ENCODE measurements around the gene HOXC9.

Gene HOXC9

GRCh38 chr12:54000116-54001114 lies at the start of gene HOXC9:
Gene HOXC9, plus strand, starts transcription at chr12:54000161. Its CDS starts 28 bp downstream, at chr12:54000189.
- DNase-seq (ENCODE audit: low read depth), result no peak

GRCh38 chr12:53950437-53950773 lies 49.6 kb upstream of the HOXC9 start:
- no peak for DNase-seq (ENCODE audit: low read depth)

- no peak for DNase-seq (ENCODE audit: low read depth)
These were observed 49.0 kb upstream of the HOXC9 start for GRCh38 chr12:53950789-53951576.

GRCh38 chr12:53951577-53952334 lies 48.2 kb upstream of the HOXC9 start:
- no peak for DNase-seq (ENCODE audit: low read depth)

- DNase-seq (ENCODE audit: low read depth), result no peak
These were observed 47.6 kb upstream of the HOXC9 start for GRCh38 chr12:53952335-53952694.

- DNase-seq (ENCODE audit: low read depth), result no peak
These were observed 46.9 kb upstream of the HOXC9 start for GRCh38 chr12:53952871-53953734.

GRCh38 chr12:53953831-53954693 lies 45.9 kb upstream of the HOXC9 start:
- DNase-seq (ENCODE audit: low read depth), result no peak

- DNase-seq (ENCODE audit: low read depth), result no peak
These were observed 45.3 kb upstream of the HOXC9 start, which contains the start of gene HOXC12 for GRCh38 chr12:53954694-53955035. Gene HOXC12, plus strand, starts transcription at chr12:53954903. Its CDS starts 27 bp downstream, at chr12:53954930.

- DNase-seq (ENCODE audit: low read depth), result no peak
These were observed 44.8 kb upstream of the HOXC9 start for GRCh38 chr12:53955036-53955775.

GRCh38 chr12:53955776-53956250 lies 44.1 kb upstream of the HOXC9 start:
- DNase-seq (ENCODE audit: low read depth), result no peak

- no peak for DNase-seq (ENCODE audit: low read depth)
These were observed 43.6 kb upstream of the HOXC9 start for GRCh38 chr12:53956251-53956887.

GRCh38 chr12:53956914-53957536 lies 42.9 kb upstream of the HOXC9 start:
- DNase-seq (ENCODE audit: low read depth), result no peak

GRCh38 chr12:53958128-53958527 lies 41.8 kb upstream of the HOXC9 start:
- no peak for DNase-seq (ENCODE audit: low read depth)

GRCh38 chr12:53959314-53959713 lies 40.6 kb upstream of the HOXC9 start:
- no peak for DNase-seq (ENCODE audit: low read depth)

- no peak for DNase-seq (ENCODE audit: low read depth)
These were observed 39.6 kb upstream of the HOXC9 start for GRCh38 chr12:53960187-53961024.

GRCh38 chr12:53961025-53961761 lies 38.8 kb upstream of the HOXC9 start:
- DNase-seq (ENCODE audit: low read depth), result no peak

- no peak for DNase-seq (ENCODE audit: low read depth)
These were observed 37.0 kb upstream of the HOXC9 start for GRCh38 chr12:53963005-53963404.
